ENCODE results near the gene RBM47.

- no peak for TF ChIP-seq CTCF (IDR thresholded peaks at IDR 0.05; ENCODE audit: low read depth, low read length)
- no peak for TF ChIP-seq EZH2phosphoT487 (IDR thresholded peaks at IDR 0.05; ENCODE audit: low read depth)
Observed at GRCh38 chr4:40579983-40580382, 49.7 kb downstream of the RBM47 start.
